ENCODE measurements around the gene PSMG4.

Gene PSMG4

GRCh38 chr6:3272911-3273547, 14.3 kb downstream of the PSMG4 start:
- H3K4me3 ChIP-seq (ENCODE audit: low read depth, low read length), result no peak overlapping the region
- TF ChIP-seq CTCF (IDR thresholded peaks at IDR 0.05; ENCODE audit: control insufficient read depth, extremely low read depth, insufficient read depth), result no peak
- DNase-seq (ENCODE audit: low read depth), result no peak

GRCh38 chr6:3273707-3274521, 15.2 kb downstream of the PSMG4 start:
- TF ChIP-seq CTCF (IDR thresholded peaks at IDR 0.05; ENCODE audit: control insufficient read depth, extremely low read depth, insufficient read depth), result no peak
- no peak for DNase-seq (ENCODE audit: low read depth)
- no peak overlapping the region for H3K4me3 ChIP-seq (ENCODE audit: low read depth, low read length)

- no peak overlapping the region for H3K4me3 ChIP-seq (ENCODE audit: low read depth, low read length)
- no peak for DNase-seq (ENCODE audit: low read depth)
- no peak for TF ChIP-seq CTCF (IDR thresholded peaks at IDR 0.05; ENCODE audit: control insufficient read depth, extremely low read depth, insufficient read depth)
These were observed 17.7 kb downstream of the PSMG4 start for GRCh38 chr6:3276174-3277167.

GRCh38 chr6:3277251-3277650, 18.5 kb downstream of the PSMG4 start:
- H3K4me3 ChIP-seq (ENCODE audit: low read depth, low read length), result no peak overlapping the region
- no peak for DNase-seq (ENCODE audit: low read depth)
- TF ChIP-seq CTCF (IDR thresholded peaks at IDR 0.05; ENCODE audit: control insufficient read depth, extremely low read depth, insufficient read depth), result no peak

- no peak overlapping the region for H3K4me3 ChIP-seq (ENCODE audit: low read depth, low read length)
- TF ChIP-seq CTCF (IDR thresholded peaks at IDR 0.05; ENCODE audit: control insufficient read depth, extremely low read depth, insufficient read depth), result no peak
- DNase-seq (ENCODE audit: low read depth), result no peak
These were observed 19.2 kb downstream of the PSMG4 start for GRCh38 chr6:3277851-3278416.

- no peak for TF ChIP-seq CTCF (IDR thresholded peaks at IDR 0.05; ENCODE audit: control insufficient read depth, extremely low read depth, insufficient read depth)
- no peak overlapping the region for H3K4me3 ChIP-seq (ENCODE audit: low read depth, low read length)
- DNase-seq (ENCODE audit: low read depth), result no peak
These were observed 19.9 kb downstream of the PSMG4 start for GRCh38 chr6:3278691-3279090.

Measured in LNCaP clone FGC (cell line).